Measurements from ENCODE around the gene RNF212B.
"Not testable (repeated sequence)": the region's sequence is repeated elsewhere in the genome, so short reads cannot be mapped to it uniquely, and the experiment has no call there.

DNA sequence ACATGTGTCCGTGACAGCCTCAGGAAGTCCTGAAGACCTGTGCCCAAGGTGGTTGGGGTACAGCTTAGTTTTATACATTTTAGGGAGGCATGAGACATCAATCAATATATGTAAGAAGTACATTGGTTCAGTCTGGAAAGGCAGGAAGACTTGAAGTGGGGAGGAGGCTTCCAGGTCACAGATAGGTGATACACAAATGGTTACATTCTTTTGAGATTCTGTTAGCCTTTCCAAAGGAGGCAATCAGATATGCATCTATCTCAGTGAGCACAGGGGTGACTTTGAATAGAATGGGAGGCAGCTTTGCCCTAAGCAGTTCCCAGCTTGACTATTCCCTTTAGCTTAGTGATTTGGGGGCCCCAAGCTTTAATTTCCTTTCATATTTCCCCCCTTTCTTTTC lies 38.6 kb upstream of the RNF212B start:
- TF ChIP-seq, protein P1, sequence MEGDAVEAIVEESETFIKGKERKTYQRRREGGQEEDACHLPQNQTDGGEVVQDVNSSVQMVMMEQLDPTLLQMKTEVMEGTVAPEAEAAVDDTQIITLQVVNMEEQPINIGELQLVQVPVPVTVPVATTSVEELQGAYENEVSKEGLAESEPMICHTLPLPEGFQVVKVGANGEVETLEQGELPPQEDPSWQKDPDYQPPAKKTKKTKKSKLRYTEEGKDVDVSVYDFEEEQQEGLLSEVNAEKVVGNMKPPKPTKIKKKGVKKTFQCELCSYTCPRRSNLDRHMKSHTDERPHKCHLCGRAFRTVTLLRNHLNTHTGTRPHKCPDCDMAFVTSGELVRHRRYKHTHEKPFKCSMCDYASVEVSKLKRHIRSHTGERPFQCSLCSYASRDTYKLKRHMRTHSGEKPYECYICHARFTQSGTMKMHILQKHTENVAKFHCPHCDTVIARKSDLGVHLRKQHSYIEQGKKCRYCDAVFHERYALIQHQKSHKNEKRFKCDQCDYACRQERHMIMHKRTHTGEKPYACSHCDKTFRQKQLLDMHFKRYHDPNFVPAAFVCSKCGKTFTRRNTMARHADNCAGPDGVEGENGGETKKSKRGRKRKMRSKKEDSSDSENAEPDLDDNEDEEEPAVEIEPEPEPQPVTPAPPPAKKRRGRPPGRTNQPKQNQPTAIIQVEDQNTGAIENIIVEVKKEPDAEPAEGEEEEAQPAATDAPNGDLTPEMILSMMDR (IDR thresholded peaks at IDR 0.05; ENCODE audit: low read depth, low read length) = not testable (repeated sequence)
- not testable (repeated sequence) for TF ChIP-seq POLR2A (IDR thresholded peaks at IDR 0.05; ENCODE audit: extremely low read depth, insufficient read length)
